Dermis blood vessel endothelial cell (primary cell): ENCODE measurements around the gene TMEM134. TPM values are rescaled to one million over a fixed set of nuclear protein-coding genes. Genes with fewer than 3 reads are reported as not detected.

Source experiments
- DNase-seq: peaks from one replicate; pipeline ENCODE4 v3.0.0; 2010
- total RNA-seq: library from RNA; depleted of rRNA; stranded (reverse); fragments of >200 nt; gene quantifications from 2 replicates; pipeline ENCODE4 v1.2.3, GENCODE V29; 2014

TMEM134 gene
- total RNA-seq, 1 donor from 2014 or later, result 30.6 TPM

GRCh38 chr11:67456068-67456705 is 12.9 kb downstream of the TMEM134 start:
- DNase-seq, result no peak

DNA sequence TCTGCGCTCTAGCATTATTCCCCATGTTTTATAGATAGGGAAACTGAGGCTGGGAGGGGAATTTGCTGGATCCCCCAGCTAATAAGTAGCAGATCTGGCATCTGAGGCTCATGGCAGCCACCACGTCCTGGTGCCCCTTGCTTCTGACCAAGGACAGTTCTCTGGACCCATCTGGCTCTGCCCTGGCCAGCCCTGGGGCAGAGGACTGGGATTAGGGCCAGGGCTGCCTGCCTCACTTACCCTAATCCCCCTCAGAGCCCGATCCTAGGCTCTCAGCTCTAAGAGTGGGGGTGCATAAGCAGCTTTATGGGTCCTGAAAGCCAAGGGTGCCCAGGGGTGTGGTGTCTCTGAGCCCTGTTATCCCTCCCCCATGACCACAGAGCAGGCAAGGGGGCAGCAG is 14.0 kb downstream of the TMEM134 start, which contains the start of gene CABP4:
Gene CABP4 (plus strand): TSS at position 301 of the 400 bp plus-strand sequence. CDS start 70 bp downstream, at position 371.
- DNase-seq, result no peak

DNA sequence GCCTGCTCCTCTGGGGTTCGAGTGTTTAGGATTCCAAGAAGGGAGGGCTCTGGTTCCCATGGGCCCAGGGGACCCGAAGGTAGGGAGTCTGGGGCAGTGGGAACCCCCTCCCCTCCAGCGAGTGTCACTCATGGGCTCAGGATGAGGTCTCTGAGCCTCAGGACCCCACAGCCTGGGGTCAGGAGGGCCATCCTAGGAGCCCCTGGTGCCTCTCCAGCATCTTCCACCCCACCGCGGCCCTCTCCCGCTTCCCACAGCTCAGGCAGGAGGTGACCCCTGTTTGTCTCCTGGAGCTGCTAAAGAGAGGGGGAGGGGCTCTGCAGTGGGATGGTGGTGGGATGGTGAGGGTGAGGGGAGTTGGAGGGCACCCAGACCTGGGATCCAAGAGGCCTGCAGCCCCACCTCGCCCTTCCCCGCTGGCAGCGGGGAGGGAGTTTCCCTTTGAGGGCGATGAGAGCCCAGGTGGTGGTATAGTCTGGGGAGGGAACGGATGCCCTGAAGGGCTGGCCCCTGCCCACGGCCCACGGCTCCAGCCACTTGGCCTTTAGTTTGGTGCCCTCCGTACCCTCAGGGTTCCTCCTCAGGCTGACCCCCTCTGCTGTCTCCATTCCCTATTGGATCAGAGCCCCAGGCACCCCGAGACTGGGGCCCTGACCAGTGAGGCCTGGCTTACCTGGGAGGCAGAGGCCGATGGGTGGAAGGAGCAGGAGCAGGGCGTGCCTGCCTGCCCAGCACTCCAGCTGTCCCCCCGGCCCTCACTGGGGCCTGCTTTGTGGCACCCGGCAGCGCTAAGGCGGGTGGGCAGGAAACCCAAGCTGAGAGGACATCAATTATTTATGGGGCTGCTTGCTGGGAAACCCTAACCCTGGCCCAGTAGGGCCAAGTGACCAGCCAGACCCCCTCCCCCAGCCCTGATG is 15.0 kb downstream of the TMEM134 start:
- no peak for DNase-seq

DNA sequence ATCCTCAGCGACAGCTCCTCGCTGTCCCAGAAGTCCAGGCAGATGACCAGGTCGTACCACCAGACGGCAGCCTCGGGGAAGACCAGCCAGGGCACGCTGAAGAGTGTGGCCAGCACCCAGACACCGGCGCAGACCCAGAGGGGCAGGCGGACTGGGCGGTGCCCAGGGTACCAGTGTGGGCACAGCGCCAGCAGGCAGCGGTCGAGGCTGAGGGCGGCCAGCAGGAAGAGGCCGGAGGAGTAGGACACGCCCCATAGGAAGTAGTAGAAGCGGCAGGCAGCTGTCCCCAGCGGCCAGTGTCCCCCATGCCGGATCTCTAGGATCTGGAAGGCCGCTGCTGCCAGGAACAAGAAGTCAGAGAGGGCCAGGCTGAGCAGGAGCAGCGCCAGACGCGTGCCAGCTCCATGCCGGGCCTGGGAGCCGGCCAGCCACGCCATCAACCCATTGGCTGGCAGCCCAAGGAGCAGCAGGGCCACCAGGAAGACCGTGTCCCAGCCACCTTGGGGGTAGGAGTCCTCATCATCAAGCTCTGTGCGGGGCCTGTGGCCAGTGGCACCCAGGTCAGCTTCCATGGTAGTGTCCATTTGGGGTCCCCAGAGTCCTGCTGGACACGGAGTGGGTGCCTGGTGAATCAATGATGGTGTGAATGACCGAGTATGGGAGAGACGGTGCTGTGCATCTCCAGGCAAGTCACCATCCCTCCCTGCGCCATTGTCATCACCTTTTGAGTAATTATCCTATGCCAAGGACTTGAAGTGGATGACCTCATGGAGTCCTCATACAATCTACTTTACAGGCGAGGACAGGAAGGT is 16.7 kb downstream of the TMEM134 start, which contains the start of gene GPR152:
Gene GPR152 (minus strand): TSS at position 589 of the 812 bp plus-strand sequence. CDS start 5 bp downstream, at position 584.
- DNase-seq, result peak; percentile 59

DNA sequence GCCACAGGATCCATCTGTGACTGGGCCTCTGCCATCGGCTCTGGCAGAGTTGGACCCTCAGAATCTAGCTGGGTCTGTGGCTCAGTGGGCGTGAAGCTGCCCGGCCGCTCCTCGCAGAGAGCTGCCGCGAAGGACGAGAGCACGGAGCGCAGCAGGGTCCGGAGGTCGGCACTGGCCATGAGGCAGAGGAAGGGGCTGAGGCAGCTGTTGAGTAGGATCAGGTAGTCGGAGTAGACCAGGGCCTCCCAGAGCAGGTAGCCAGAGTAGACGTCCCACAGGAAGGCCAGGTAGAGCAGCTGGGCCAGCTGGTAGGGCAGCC is 17.4 kb downstream of the TMEM134 start:
- DNase-seq, result no peak

DNA sequence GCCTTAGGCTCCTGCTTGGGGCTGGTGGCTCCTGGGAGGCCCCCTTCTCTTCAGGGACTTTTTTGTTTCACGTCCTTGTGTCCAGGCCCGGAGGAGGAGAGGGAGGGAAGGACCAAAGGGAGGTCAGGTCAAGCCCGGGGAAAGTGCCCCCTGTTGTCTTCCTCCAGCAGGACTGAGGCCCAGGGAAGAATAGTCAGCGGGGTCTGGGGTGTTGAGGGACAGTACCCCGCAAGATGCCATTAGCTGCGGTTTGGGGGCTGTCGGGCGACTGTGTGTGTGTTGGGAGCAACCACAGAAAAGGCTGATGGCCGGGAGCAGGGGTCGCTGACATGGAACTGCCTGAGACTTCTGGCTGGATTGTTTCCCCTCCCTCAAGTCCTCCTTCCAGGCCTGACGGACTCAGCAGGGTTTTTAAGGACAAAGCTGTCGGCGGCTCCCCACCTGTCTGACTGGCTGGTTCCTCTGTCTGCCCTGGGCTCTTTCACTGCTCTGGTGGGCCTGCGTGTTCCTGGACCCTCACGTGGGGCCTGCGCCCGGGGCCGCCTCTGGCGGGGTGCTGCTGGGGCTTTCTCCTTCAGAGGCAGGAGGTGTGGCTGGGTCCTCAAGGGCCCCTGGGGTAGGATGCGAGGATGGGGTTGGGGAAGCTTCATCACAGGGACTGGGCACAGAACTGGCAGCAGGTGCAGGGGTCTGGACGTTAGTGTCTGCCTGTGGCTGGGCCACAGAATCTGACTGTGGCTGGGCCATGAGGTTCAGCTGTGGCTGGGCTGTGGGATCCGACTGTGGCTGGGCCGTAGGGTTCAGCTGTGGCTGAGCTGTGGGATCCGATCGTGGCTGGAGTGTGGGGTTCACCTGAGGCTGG is 18.0 kb downstream of the TMEM134 start:
- DNase-seq, result no peak

DNA sequence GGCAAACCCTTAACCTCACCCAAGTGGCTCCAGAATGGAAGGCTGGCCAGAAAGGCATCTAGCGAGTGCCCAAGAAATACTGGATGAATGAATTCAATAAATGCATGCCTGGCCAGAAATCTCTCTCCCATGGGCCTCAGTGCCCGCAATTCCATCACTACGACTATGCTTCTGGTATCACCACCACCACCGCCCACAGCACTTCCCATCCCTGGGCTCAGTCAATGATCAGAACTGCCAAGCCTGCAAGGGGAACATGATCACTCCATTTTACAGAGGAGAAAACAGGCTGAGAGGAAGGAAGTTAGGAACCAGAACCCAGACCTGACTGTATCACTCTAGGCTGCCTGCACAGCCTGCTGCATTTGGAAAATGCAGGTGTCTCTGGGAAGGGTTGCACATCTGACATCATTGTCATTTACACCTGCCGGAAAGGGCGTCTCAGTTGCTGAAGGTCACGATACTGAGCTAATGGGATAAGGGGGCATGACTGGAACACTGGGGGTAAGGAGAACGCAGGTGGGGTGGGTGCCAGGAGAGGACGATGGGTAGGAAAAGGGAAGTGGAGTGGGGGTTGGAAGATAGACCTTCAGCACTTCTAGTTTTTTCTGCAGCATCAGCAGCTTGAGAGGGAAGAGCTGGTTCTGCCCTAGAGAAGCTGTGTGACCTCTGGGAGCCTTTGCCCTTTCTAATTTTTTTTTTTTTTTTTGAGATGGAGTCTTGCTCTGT is 19.8 kb downstream of the TMEM134 start:
- DNase-seq, result no peak

DNA sequence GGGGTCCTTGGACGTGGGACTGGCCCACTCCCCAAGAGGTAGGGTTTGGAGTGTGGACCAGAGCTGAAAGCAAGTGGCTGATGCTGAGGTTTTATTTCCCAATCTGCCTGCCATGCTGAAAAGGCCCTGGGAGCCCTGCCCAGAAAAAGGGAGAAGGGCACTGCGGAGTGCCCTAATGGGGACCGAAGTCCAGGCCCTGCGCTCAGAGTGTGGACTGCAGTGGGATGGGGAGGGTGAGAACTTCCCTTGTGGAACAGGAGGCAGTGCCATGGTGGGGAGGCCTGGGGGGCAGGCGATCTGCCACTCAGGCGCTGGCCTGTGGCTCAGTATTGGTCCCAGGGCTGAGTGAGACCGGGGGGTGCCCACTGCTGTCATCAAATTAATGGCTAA is 20.8 kb downstream of the TMEM134 start:
- no peak for DNase-seq

DNA sequence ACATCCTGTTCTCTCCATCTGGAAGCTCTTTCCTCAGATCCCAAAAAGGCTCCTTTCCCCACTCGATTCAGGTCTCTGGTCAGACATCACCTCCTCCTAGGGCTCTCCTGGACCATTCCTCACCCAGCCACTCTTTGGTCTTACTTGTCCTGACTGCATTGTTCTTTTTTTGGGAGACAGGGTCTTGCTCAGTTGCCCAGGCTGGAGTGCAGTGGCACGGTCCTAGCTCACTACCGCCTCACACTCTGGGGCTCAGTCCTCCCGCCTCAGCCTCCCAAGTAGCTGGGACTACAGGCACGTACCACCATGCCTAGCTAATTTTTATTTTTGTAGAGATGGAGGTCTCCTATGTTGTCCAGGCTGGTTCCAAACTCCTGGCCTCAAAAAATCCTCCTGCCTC is 23.5 kb downstream of the TMEM134 start:
- no peak for DNase-seq

GRCh38 chr11:67442504-67443404 is 26.3 kb downstream of the TMEM134 start:
- peak; percentile 34 for DNase-seq

DNA sequence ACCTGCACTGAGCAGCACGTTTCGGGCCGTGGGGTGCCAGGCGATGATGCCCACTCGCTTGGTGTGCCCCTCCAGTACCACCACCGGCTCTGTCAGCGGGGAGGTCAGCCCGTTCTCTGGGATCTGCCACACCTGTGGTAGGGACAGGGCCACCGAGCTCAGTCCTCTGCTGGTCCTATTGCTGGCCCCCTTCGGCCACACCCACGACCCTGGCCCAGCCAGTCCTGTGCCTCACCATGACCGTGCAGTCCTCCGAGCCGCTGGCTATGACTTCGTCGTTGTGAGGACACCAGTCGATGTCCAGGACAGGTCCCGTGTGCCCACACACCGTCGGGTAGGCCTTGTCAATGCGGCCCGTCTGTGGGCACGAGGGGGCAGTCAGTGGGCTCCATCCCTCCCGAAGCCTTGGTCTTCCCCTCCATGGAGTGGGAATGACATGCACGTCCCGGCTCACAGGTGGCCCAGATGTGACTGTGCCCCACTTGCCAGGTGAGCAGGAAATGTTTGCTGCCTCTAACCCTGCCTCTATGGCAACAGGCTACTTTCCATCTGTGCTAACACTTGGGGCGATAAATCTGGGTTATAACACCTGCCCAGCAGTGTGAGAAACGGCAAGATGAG is 27.2 kb downstream of the TMEM134 start:
- no peak for DNase-seq

- DNase-seq, result no peak
Measured at GRCh38 chr11:67441098-67441563, 27.9 kb downstream of the TMEM134 start.

- no peak for DNase-seq
Measured at GRCh38 chr11:67440229-67441097, 28.6 kb downstream of the TMEM134 start.

DNA sequence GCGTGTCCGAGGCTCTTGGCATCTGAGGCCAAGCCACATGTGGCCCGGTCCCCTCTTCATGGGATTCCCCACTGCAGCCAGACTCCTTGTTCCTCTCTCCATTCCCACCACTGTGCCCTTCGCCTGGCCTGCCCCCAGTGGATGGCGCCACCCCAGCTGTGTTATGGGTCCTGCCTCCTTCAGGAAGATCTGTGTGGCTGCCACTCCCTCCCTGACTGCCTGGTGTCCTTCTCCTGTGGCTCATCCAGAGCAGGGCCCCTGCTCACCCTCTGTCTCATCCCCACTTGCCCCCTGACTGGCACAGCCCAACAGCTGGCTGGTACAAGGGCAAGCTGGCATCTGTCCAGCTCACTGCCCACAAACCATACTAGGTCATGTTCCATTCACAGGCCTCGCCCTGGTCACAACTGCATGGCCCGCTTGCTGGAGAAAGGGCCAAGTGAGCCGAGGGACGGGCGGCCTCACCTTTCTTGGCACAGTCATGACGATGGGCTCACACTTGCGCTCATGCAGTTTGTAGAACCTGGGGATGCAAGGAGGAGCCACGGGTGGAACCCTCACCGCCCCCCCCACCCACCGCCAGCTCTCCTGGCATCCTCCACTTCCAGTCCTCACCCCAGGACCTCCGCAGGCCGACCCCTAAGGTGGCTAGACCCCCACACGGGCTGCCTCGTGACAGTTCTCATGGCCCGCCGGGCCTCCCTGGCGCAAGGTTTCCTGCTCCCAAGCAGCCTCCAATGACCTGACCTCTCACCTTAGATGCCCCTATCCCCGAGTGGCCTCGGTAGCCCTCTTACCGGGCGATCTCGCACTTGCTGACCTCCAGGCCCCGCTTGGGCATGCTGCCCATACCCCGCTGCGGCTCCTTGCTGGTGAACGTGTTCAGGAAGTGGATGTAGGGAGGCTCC is 29.5 kb downstream of the TMEM134 start:
- peak; percentile 52 for DNase-seq

- DNase-seq, result no peak
Measured at GRCh38 chr11:67438158-67438902, 30.7 kb downstream of the TMEM134 start.

DNA sequence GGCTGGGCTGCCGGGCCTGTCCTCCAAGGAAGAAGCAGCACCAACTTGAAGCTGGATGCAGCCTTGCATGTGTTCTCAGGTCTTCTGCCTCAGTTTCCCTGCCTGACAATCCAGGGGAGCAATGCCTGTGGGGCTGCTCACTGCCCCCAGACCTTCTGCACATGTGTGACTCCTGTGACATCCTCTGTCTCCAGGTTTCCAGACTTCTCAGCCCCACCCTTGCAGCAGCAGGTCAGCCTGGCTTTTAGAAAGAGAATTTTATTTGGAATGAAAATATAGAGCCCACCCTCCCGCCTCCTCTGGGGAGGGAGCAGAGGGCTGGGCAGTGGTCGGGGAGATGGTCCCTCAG is 31.3 kb downstream of the TMEM134 start:
- DNase-seq, result no peak
